GM18858 (cell line): Measurements from ENCODE around the gene CIAO1.
"Not testable (repeated sequence)": the region's sequence is repeated elsewhere in the genome, so short reads cannot be mapped to it uniquely, and the experiment has no call there.

Experiments used
- ATAC-seq: cut with Tn5 transposase; IDR thresholded peaks from one replicate; pipeline ENCODE4 v1.9.1; 2021; ENCODE audit not compliant: unreplicated experiment

CIAO1 gene

DNA sequence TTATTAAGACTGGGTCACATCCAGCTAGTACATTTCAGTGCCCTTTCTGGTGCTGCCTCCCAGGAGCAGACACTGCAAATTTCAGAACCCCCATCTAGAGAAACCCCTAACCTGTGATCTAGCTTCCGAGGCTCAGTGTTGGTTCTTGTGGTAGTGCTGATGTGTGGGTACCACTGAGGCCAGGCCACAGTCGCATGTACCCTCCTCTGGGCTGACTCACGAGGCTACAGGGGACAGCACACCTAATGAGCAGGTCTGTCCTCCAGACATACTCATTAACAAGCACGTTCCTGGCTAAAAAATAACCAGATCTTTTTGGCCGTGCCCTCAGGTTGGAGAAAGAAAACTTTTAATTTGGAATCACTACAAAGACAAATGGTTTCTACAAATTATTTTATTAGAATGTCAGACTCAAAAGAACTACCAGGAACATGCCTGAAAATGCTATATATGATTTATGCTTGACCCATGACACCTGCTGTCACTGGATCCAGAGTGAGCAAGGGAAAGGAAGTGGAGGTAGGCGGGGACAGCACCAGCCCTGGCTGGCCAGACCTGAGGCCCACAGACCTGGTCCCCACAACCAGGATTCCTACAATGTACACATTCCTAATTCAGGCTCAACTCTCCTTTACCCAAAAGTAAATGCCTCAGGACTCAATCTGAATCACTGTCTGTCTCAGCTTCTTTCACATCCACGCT is 8.5 kb downstream of the CIAO1 start:
- ATAC-seq, result no peak

DNA sequence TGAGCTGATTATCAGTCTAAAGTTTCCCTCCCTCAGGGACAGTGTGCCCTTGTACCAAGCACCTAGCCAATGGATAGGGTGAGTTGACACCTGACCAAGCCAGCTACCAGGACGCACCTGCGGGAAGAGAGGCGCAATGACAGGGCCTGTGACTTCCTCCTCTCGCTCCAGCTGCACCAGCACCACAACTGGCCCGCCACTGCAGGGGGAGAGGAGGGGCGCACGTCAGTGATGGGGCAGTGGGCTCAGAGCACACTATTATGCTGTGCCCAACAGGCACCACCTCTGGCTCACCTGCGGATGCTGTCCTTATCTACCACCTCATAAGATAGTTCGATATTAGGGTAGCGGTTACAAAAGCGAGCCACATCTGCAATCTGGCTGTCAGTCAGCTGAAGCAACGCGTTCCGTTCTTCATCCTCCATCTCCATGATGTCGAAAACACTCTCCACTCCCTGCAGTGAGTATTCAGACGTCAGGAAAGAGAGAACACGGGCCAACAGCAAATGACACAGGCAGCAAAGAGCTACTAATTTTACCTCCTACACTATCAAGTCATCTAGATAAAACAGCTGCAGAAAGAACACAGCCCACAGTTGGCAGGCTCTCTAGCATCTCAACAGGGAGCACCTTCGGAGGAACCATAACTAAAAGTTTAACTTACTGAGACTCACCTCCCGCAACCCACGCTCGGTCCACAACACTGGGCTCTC is 10.9 kb downstream of the CIAO1 start:
- ATAC-seq, result no peak

DNA sequence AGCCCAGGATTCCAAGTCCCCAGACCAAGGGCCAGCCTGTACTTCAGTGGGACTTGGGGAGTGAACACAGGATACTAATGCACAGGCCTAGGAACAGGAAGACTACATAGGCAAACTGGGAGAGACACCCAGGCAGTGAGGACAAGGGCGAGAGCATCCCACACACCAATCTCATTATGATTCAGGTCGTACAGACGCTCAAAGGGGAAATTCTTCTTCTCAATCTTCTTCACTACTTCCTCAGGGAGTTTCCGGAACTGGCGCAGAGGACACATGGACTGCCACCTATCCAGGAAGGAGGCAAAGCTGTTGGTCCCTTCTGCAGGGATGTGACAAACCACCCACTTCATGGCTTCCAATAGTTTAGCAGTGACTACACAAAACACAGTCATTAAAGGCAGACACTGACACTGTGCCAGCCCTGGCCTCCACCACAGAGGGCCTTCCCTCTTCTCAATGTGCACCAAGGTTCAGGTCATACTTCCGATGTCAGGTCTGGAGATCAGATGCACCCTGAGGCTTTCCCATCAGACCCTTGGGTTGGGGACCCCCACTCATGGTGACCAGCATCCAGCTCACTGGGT is 21.3 kb downstream of the CIAO1 start:
- no peak for ATAC-seq

DNA sequence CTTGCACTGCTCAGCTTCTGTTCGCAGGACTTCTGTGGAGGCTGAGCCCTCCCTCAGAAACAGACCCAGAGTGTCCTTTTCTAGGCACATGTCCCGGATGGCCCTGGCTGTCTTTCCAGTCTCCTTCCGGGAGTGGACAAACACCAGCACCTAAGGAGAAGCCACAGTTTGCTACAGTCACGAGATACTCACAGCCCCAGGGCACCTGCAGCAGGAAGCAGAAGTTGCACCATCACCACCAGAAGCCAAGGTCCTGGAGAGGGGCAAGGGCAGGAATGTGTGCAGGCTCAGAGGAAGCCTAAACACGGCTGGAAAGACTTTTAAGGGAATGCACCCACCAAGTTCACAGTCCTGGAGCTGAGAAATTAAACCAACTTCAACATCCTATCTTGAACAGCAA is 25.7 kb downstream of the CIAO1 start:
- ATAC-seq, result no peak

DNA sequence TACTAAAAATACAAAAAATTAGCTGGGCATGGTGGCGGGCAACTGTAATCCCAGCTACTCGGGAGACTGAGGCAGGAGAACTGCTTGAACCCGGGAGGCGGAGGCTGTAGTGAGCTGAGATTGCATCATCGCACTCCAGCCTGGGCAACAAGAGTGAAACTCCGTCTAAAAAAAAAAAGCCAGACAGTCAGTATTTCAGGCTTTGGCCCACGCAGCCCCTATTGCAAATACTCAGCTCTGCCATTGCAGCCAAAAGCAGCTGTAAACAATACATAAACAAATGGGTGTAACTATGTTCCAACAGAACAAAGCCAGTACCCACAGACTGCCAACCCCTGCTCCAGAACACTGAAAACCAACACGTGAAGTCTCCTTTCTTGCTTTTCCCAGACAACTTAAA is 28.2 kb downstream of the CIAO1 start:
- not testable (repeated sequence) for ATAC-seq

DNA sequence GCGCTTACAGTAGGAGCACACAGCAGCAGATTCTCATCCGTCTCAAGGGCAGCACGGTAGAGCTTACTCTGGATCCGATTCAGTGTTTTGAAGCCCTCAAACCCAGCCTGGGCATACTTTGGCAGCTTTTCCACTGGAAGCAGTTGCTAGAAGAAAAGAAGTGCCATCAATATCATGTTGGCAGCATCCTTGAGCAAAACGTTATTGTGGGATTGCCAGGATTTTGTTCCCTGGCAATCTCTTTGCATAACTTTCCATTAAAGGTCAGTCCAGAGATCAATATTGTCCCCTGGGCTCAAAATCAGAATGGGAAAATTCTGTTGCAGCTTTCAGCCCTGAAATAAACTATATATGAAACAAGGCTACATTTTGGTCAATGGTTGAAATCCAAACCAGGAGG is 30.9 kb downstream of the CIAO1 start:
- ATAC-seq, result no peak

DNA sequence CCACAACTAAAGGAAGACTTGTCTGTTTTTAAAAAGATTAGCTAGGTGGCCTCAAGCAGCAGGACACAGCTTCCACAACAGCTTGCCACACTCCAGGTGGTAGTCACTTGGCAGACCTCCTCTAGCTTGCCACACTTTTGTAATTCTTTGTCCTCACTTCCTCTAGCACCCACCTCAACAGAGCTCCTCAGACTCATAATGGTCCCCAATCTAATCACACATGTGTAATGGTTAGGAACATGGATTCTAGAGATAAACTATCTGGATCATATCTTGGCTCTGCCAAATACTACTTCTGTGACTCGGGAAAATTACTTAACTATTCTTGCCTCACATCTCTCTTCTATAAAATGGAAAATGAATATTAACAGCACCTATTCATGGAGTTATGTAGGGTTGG is 35.8 kb downstream of the CIAO1 start:
- no peak for ATAC-seq

DNA sequence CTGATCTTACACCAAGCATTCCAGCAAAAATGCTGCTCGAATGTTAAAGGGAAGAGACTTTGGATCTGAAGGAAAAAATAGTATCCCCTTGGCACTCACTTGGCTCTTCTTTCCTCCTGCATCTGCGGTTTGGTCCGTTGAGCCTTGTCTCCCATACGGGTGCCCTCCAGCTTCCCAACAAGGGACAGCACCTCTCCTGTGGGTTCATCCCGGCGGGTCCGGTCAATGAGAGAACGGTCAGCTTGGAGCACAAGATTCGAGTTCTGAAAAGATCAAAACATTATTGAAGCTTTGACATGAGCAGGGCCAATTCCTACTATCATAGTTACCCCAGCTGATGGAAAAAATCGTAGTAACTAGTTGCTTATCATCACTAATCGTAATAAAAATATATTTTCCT is 38.6 kb downstream of the CIAO1 start:
- ATAC-seq, result no peak

DNA sequence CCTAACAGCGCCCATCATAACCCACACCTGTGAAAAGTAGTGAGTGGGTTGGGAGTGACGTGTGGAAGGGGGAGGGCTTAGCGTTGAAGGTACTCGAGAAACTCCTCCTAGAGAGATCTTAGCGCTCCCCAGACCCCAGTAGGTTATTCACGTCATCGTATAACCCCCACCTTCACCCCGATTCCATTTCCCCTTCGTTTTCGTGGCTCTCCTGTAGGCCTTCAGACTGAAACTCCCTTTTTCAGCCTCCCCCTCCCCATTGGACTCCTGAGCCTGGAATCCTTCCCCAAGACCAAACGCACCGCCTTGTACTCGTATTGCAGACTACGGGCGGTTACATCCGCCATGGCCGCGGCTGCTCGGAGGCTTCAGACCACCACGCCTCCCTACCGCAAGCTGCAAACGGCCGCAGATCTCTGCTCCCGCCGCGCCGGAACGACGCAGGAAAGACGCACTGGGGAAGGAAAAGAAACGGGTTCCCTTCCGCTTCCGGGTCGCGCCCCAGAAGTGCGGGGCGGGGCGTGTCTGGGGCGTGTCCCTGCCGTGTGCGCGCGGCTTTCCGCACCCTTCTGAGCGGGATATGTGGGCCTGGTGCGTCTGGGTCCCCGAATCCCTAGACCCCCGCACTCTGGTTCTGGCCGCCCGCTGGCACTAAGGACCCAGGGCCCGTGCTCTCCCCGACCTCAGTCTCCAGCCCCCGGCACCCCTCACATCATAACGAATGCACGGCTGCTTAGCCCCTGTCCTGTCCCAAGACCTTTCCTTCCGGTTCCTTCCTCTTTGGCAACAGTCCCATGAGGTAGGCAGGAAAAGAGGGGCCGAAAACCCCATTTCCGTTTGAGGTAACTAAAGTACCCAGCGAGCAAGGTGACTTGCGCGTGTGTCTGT is 39.3 kb downstream of the CIAO1 start, which contains the start of gene SNRNP200:
Gene SNRNP200, minus strand, starts transcription at position 456 of the 888 bp plus-strand sequence. Its CDS starts 109 bp downstream, at position 347.
- peak; percentile 72 for ATAC-seq

DNA sequence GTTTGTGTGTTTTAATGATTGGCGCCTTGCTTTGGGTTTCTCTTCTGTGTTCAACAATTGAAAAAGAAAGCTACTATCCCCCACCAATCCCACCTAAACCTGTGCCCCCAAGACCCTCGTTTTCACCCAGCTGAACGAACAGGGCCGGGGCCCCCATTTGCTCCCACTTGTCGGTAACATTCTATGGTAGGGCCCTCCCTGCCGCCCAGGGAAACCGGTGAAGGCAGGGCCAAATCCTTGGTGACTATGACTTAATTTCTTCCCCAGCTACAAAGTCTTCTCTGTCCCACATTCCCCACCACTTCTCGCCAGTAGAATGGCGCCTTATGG is 39.9 kb downstream of the CIAO1 start:
- ATAC-seq, result no peak

DNA sequence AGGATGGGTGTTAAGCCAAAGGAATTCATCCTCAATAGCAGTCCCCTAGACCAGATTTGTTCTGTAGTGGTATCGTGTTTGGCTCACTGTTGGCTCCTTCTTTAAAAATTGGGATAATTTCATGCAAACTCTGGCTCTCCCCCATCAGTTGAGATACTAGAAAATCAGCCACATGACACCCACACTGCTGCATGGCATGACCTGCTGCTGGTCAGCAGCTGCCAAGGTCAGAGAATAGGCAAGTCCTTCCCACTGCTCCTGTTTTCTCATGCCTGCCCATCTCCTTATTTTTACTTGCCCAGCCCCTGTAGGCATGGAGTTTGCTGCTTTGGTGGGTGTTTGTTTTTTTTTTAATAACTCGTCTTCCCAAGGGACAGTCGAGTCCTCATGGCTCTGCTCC is 40.3 kb downstream of the CIAO1 start:
- no peak for ATAC-seq

DNA sequence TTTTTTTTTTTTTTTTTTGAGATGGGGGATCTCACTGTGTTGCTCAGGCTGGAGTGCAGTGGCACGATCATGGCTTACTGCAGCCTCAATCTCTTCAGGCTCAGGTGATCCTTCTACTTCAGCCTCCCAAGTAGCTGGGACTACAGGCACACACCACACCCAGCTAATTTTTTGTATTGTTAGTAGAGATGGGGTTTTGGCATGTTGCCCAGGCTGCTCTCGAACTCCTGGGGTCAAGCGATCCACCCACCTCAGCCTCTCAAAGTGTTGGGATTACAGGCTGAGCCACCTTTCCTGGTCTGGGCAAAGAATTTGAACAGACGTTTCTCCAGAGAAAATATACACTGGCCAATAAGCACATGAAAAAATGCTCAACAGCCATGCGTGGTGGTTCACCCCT is 42.2 kb downstream of the CIAO1 start:
- ATAC-seq, result no peak

DNA sequence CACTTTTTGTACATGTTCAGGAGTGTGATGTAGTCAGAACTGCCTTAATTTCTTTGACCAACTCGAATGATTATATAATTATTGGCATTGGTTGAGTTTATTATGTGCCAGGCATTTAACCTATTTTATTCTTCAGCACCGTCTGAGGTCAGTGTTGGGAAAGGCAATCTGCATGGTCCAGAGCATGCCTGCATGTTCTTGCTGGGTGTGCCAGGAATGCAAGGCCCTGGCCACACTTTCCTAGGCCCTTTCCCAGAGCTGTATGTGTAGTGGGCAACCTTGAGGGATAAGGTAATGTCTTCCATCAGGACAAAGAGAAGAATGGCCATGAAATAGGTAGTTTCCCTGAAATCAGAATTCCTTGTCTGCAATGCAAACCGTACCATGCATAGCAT is 49.0 kb downstream of the CIAO1 start:
- ATAC-seq, result no peak

DNA sequence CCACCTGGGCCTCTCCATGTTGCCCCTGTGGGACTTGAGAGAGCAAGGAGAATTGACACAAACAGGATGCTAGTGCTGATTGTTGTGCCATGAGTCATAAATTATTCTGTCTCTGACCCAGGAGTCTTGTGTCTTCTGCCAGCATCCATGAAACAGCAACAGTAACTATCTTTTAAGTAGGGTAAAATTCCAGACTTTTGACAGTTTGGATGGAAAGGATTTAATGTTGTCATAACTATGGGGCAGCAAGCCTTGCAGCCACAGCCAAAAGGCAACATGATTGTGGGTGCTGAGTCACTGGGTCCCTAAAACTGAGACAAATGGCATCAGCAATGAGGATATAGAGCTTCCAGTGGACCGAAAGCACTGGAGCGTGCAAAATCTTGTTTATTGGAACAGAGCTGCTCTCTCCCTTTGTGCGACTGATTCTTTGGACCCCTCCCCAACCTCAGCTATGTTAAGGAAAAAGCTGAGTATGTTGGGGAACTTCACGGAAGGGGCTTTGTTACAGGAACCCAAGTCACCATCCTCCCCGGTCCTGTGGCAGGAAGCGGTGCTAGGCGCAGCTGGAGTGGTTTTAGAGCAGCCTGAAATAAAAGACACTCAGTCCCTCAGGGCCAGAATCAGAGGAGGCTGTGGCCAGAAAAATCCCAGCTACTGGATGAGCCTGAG is 49.5 kb downstream of the CIAO1 start:
- ATAC-seq, result no peak

DNA sequence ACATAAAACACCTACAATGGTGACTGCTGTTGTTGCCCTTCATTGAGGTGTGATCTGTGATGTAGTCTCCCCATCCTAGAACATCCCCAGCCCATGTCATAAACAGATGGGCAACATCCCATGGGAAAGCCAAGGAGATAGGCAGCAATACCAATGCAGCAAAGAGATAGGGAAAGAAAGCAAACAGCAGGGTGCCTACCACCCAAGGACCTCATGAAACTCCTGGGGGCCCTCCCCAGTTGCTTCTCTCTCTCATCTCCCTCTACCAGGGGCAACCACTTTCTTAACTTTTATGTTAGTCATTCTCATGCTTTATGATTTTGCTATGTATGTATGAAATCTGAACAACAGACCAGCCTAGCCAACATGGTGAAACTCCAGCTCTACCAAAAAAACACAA is 51.0 kb downstream of the CIAO1 start:
- ATAC-seq, result no peak

DNA sequence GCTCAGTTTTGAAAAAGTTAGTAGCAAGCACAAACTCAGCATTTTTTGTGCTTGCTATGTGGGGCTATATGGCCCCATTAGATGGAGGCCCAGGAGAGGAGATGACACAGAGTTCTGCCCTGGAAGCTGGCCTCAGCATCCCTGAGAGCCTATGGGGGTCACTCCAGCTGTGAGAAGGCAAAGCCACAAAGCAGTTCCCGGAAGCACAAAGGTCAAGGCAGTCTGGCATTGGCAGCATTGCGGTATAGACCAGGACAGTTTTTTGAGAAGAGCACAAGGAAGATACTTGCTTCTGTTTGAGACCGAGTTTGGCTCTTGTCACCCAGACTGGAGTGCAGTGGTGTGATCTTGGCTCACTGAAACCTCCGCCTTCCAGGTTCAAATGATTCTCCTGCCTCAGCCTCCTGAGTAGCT is 51.6 kb downstream of the CIAO1 start:
- ATAC-seq, result no peak

DNA sequence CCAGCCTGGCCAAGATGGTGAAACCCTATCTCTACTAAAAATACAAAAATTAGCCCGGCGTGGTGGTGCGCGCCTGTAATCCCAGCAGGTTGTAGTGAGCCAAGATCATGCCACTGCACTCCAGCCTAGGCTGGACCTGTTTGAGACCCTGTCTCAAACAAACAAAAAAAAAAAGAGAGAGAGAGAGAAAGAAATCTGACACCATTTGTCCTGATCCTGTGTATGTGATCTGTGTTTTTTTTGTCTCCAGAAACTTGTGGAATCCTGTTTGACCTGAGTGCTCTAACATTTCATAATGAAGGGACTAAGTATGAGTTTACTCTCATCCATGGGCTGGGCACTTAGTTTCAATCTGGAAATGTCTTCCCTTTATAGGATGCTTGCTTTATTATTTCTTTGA is 52.7 kb downstream of the CIAO1 start:
- no peak for ATAC-seq

DNA sequence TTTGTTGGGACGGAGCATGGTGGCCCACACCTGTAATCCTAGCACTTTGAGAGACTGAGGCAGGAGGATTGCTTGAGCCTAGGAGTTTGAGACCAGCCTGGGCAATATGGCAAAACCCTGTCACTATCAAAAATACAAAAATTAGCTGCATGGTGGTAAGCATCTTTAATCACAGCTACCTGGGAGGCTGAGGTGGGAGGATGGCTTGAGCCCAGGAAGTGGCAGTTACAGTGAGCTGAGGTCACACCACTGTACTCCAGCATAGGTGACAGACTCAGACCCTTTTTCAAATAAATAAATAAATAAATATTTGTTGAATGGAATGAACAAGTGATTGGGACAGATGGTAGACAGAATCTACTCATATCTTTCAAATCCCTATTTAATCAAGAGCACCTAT is 53.4 kb downstream of the CIAO1 start:
- ATAC-seq, result no peak

DNA sequence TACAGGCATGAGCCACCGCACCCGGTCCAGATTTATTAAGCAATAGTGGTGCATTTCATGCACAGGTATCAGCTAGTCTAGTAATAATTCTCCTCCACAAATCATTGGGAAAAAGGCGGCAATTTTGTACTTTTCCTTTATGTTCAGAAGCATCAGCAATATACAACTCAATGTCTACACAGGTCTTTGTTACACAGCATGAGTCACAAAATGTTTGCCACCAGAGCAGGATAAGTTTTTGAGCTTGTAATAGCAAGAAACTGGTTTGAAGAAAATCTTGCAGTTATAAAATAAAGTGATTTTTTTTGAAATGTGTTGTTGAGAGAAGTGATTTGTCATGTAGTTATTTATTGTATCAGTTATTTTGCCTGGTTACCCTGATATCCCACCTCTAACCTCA is 54.3 kb downstream of the CIAO1 start:
- no peak for ATAC-seq

DNA sequence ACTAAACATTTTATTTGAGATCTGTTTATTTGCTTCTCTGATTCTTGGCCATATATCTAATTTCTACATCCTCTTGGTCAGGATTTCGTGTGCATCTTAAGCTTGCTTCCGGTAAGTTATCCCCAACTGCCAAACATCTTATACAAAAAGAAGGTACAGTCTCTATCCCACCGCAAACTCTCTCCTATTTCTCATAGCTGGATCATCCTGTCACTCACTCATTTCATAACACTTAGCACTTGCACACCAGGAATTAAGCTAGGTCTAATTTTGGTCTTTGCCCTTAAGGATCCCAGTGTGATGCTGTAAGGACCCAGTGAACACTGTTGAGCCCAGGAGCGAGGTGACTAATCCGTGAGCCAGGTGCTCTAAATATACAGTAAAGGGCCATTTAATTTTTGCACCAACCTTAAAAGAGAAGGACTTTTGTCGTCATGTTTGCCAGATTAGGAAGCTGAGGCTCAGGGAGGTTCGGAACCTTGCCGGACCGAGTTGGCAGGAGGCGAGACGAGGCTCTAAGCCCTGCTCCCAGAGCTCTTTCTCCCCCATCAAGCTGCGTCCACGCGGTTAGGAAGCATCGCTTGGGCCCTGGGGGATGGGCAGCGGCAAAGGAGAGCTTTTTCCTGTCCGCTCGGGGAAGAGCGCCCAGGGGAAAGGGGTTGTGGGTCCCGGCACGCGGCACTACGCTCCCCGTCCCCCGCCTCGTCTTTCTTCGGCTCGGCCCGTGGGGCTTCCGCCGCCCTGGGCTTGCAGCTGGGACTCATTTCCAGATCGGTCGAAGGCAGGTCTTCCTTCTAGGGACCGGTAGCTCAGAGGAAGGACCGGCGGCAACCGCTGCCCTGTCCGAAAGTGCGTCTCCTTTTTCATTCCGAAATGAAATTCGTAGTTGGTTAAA is 55.0 kb downstream of the CIAO1 start:
- peak; percentile 8 for ATAC-seq
